SK-N-SH treated with all-trans-retinoic acid at 6 μM for 48 hours (cell line): ENCODE data around the gene LRCH1.

Source experiments
- ATAC-seq: fragments of 200-7000 bp; cut with Tn5 transposase; 3 replicates; pipeline ENCODE4 v1.9.1; 2020; ENCODE audit warnings: mild to moderate bottlenecking, moderate library complexity
- BACH2 ChIP-seq: fragments of 250-450 bp; sonication (Bioruptor Pico); IDR thresholded peaks from 2 replicates; pipeline ENCODE4 v1.9.0; 2021; ENCODE audit warnings: mild to moderate bottlenecking, borderline replicate concordance
- CSDC2 ChIP-seq: fragments of 250-450 bp; sonication (Bioruptor Pico); IDR thresholded peaks from 2 replicates; pipeline ENCODE4 v1.5.0; 2020; ENCODE audit warnings: mild to moderate bottlenecking, moderate library complexity
- CSRNP3 ChIP-seq: fragments of 250-450 bp; sonication (Bioruptor Pico); IDR thresholded peaks from 2 replicates; pipeline ENCODE4 v1.5.1; 2021; ENCODE audit warnings: mild to moderate bottlenecking, moderate library complexity
- GLIS3 ChIP-seq: fragments of 250-450 bp; sonication (Bioruptor Pico); IDR thresholded peaks from 2 replicates; pipeline ENCODE4 v1.5.0; 2020; ENCODE audit warnings: mild to moderate bottlenecking, moderate library complexity
- OSR1 ChIP-seq: fragments of 250-450 bp; sonication (Bioruptor Pico); IDR thresholded peaks from 2 replicates; pipeline ENCODE4 v1.8.0; 2022; ENCODE audit warnings: moderate library complexity, mild to moderate bottlenecking, inconsistent platforms
- PPARA ChIP-seq: fragments of 250-450 bp; sonication (Bioruptor Pico); IDR thresholded peaks from 2 replicates; pipeline ENCODE4 v1.5.0; 2020; ENCODE audit warnings: mild to moderate bottlenecking, borderline replicate concordance
- RARB ChIP-seq: fragments of 250-450 bp; sonication (Bioruptor Pico); IDR thresholded peaks from 2 replicates; pipeline ENCODE4 v1.8.0; 2021; ENCODE audit warnings: mild to moderate bottlenecking, moderate library complexity
- SNAI2 ChIP-seq: fragments of 250-450 bp; sonication (Bioruptor Pico); IDR thresholded peaks from 2 replicates; pipeline ENCODE4 v1.5.0; 2020; ENCODE audit warnings: mild to moderate bottlenecking, moderate library complexity
- TOX ChIP-seq: fragments of 250-450 bp; sonication (Bioruptor Pico); IDR thresholded peaks from 2 replicates; pipeline ENCODE4 v1.8.0; 2021; ENCODE audit warnings: mild to moderate bottlenecking, moderate library complexity, borderline replicate concordance
- TSHZ2 ChIP-seq: fragments of 250-450 bp; sonication (Bioruptor Pico); IDR thresholded peaks from 2 replicates; pipeline ENCODE4 v1.5.0; 2020; ENCODE audit warnings: mild to moderate bottlenecking, moderate library complexity
- ZC3H10 ChIP-seq: fragments of 250-450 bp; sonication (Bioruptor Pico); IDR thresholded peaks from 2 replicates; pipeline ENCODE4 v1.5.1; 2021; ENCODE audit warnings: mild to moderate bottlenecking, moderate library complexity
- ZFP30 ChIP-seq: fragments of 450-650 bp; formaldehyde crosslinking; IDR thresholded peaks from 2 replicates; pipeline ENCODE4 v1.5.0; 2022; ENCODE audit warnings: mild to moderate bottlenecking, moderate library complexity
- ZNF70 ChIP-seq: fragments of 450-650 bp; formaldehyde crosslinking; IDR thresholded peaks from 2 replicates; pipeline ENCODE4 v1.5.0; 2020; ENCODE audit warnings: mild to moderate bottlenecking, moderate library complexity
- ZNF8 ChIP-seq: fragments of 450-650 bp; formaldehyde crosslinking; IDR thresholded peaks from 2 replicates; pipeline ENCODE4 v1.5.0; 2020; ENCODE audit warnings: mild to moderate bottlenecking, moderate library complexity
- TF ChIP-seq, protein P1 (sequence below): fragments of 250-450 bp; sonication (Bioruptor Pico); IDR thresholded peaks from 2 replicates; pipeline ENCODE4 v1.5.1; 2020; ENCODE audit warnings: low read depth, mild to moderate bottlenecking, moderate library complexity
- TF ChIP-seq, protein P2 (sequence below): fragments of 250-450 bp; sonication (Bioruptor Pico); IDR thresholded peaks from 2 replicates; pipeline ENCODE4 v1.8.0; 2020; ENCODE audit warnings: mild to moderate bottlenecking, moderate library complexity, borderline replicate concordance

Gene LRCH1

GRCh38 chr13:46560778-46561177 is 7.8 kb downstream of the LRCH1 start:
- TF ChIP-seq CSRNP3 (CRISPR knock-in tag) (no peak), TOX (CRISPR knock-in tag) (no peak), SNAI2 (CRISPR knock-in tag) (no peak), TSHZ2 (CRISPR knock-in tag) (no peak), CSDC2 (CRISPR knock-in tag) (no peak), BACH2 (CRISPR knock-in tag) (no peak), ZNF70 (no peak), ZC3H10 (CRISPR knock-in tag) (no peak)
- TF ChIP-seq, protein P1, sequence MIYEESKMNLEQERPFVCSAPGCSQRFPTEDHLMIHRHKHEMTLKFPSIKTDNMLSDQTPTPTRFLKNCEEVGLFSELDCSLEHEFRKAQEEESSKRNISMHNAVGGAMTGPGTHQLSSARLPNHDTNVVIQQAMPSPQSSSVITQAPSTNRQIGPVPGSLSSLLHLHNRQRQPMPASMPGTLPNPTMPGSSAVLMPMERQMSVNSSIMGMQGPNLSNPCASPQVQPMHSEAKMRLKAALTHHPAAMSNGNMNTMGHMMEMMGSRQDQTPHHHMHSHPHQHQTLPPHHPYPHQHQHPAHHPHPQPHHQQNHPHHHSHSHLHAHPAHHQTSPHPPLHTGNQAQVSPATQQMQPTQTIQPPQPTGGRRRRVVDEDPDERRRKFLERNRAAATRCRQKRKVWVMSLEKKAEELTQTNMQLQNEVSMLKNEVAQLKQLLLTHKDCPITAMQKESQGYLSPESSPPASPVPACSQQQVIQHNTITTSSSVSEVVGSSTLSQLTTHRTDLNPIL (CRISPR knock-in tag), result no peak
- TF ChIP-seq, protein P2, sequence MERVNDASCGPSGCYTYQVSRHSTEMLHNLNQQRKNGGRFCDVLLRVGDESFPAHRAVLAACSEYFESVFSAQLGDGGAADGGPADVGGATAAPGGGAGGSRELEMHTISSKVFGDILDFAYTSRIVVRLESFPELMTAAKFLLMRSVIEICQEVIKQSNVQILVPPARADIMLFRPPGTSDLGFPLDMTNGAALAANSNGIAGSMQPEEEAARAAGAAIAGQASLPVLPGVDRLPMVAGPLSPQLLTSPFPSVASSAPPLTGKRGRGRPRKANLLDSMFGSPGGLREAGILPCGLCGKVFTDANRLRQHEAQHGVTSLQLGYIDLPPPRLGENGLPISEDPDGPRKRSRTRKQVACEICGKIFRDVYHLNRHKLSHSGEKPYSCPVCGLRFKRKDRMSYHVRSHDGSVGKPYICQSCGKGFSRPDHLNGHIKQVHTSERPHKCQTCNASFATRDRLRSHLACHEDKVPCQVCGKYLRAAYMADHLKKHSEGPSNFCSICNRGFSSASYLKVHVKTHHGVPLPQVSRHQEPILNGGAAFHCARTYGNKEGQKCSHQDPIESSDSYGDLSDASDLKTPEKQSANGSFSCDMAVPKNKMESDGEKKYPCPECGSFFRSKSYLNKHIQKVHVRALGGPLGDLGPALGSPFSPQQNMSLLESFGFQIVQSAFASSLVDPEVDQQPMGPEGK (CRISPR knock-in tag), result no peak
- ATAC-seq, result no peak

DNA sequence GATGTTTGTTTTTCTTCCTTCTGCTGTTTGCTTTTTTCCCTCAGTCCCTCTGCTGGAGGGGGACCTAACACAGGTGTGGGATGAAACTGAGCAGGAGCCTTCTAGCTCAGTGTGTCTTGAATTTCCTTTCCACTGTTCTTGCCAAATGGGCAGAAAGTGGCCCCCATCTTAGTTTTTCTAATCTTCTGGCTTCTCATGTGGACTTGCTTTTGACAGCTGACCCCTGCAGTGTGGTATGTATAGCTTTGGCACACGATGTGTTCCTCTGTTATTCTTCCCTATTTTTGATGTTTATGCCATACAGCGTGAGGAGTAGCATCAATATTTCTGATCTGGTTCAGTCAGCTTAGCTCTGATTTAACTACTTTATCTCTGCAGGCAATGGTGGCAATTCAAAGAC is 8.3 kb downstream of the LRCH1 start:
- TF ChIP-seq TOX (CRISPR knock-in tag) (no peak), PPARA (no peak), OSR1 (no peak)
- no peak for ATAC-seq

- TF ChIP-seq TSHZ2 (CRISPR knock-in tag) (no peak), ZNF70 (no peak), CSRNP3 (CRISPR knock-in tag) (no peak), CSDC2 (CRISPR knock-in tag) (no peak), ZFP30 (CRISPR knock-in tag) (no peak), BACH2 (CRISPR knock-in tag) (no peak), RARB (no peak), GLIS3 (CRISPR knock-in tag) (no peak), PPARA (no peak), ZNF8 (no peak)
- TF ChIP-seq, protein P2 (CRISPR knock-in tag), result no peak
- no peak for ATAC-seq
These were observed 8.7 kb downstream of the LRCH1 start for GRCh38 chr13:46561691-46562090.
